GM19099 (cell line): ENCODE measurements around the gene SOBP.

ENCODE experiments used
- POLR2A ChIP-seq: IDR thresholded peaks from 3 replicates; pipeline ENCODE4 v1.6.1; 2011; ENCODE audit warnings: low read depth; ENCODE audit not compliant: insufficient read length; ENCODE audit errors: extremely low read depth

Gene SOBP

DNA sequence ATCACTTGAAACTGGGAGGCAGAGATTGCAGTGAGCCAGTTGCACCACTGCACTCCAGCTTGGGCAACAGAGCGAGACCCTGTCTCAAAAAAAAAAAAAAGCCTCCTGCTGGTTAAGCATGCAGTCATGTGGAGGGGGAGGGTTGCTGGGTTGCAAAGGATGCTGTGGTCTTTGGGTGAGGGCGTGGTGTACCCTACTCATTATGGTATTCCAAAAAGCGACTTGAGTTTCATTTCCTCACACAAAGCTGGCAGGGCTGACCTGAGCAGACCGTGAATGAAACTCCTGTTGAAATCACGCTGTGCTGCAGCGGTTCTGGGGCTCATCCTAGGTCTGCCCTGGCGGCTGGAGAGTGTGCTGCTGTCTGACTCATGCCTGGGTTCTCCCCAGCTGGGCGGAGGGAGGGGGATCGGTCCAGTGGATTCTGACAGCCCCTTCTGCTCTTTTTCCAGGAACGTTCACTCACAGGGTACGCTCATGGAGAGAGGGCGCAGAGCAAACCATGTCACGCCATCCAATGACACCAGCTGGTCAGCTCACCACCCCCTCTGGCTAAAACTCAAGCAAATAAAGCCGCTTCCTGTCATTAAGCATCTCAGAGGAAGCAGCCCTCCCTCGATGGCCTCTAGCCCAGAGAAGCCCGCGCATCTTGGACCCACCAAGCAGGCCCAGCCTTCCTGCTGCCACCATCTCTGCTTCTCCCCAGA is 168.0 kb downstream of the SOBP start:
- peak; percentile 64 for TF ChIP-seq POLR2A

- TF ChIP-seq POLR2A, result no peak
Observed at GRCh38 chr6:107658920-107659865, 169.3 kb downstream of the SOBP start.

- no peak for TF ChIP-seq POLR2A
Observed at GRCh38 chr6:107660839-107661238, 170.9 kb downstream of the SOBP start.

DNA sequence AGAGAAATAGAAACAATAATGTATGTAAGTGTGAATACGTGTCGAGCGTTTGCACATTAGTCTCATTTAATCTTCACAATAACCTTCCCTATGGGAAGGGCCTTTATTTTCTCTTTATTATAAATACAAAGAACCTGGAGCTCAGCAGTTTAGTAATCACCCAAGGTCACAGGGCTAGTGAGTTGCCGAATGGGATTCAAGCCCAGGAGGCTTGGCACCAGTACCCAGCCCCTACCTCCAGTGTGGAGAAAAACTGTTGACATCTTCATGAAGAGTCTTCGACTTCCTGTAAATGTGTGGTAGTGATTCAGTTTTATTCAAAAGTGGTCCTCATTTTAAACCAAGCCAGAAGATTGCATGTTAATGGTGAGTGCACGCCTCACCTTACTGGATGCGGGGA is 171.4 kb downstream of the SOBP start:
- no peak for TF ChIP-seq POLR2A

DNA sequence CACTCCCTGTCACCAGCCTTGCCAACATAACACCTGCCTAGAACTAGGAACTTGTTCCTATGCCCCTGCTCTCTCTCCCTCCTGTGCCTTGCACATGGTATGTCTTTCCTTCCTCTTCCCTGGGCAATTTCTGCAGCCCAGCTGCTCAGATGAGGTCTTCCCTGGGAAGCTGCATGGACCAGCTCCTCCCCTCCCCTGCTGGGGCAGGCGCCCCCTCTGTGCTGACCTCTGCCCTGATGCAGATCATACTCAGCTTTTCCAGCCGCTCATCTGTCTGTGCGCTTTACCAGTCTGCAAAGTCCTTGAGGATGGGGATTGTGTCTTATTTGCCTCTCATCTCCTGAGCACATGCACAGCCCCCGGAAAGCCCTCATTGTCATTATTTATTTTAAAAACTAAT is 172.4 kb downstream of the SOBP start:
- no peak for TF ChIP-seq POLR2A

GRCh38 chr6:107663308-107663707 is 173.4 kb downstream of the SOBP start:
- no peak for TF ChIP-seq POLR2A

DNA sequence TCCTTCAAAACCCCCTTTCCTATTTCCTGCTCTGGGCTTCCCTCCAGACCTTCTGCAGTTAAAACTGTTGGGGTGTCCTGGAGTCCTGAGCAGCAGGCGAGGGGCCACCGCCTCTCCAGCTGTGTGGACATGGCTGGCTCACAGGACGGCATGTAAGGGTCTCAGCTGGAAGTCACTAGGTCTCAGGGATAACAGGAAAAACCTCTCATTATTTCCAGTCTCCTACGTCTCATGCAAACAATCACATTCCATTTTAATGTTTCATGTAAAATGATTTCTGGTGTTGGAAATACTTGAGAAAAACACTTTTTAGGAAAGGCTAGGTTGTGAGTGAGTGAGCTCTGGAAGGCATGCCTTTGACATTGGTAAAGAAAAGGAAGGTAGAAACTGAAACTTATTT is 175.5 kb downstream of the SOBP start:
- TF ChIP-seq POLR2A, result no peak

DNA sequence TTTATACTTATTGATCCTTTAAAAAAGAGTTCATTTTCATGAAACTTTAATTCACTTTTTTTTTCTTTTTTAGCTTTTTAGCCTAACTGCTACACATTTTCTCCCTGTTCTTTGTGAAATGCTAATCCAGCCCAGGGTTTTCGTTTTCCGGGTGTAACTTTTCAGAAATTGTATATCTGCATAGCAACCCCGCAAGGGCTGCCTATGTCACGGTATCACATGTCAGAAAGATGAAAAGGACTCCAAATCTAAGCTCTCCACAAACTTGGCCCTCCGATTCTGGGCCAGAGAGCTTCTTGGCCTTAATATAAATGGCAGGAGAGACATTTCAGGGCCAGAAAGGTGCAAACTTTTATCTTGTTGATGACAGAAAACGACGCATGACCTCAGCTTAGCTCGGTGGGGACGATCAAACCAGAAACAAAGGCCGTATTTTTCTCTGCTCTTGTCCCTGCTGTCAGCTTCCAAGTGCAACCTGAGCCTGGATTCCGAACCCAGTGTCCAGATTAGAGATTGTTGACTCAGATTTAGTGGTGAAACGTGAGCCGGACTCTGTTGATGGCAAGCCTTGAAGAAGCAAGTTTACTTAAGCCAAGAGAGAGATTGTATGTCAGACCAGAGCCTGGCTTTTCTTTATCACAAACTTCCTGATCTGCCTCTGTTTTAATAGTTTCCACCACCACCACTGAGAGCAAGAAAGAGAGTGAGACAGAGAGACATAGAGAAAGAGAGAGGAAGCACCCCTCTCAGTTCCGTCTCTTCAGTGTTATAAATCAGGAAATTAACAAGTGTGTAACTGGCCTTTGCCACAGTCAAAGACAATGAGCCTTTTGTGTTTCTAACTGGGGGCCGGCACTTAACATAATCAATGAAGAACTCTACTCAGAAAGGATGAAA is 176.4 kb downstream of the SOBP start:
- TF ChIP-seq POLR2A, result no peak

DNA sequence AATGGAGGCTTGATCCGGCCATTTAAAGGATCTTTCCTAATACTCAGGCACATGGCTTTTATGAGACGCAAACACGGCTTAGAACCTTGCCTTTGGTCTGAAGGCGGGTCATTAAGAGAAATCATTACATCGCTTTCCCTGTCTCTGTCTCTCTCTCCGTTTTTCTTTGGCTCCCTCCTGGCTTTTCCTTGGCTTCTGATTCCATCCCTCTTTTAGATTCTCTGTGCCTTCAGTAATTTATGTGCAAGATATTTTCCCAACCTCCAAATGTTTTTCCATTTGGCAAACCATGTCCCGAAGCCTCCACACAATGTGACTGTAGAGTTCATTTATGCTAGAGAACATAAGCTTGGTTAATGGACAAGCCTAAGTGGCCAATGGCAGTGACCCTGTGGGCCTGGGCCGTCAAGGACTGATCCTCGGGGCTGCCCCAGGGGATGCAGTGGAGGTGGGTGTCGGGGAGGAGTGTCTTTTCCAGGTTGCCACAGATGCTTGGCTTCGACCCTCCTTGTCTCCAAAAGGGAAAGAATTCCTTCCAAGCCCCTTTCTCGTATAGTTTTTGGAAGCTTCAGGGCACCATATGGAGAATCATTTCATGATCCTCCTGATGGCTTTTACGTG is 177.2 kb downstream of the SOBP start:
- no peak for TF ChIP-seq POLR2A

DNA sequence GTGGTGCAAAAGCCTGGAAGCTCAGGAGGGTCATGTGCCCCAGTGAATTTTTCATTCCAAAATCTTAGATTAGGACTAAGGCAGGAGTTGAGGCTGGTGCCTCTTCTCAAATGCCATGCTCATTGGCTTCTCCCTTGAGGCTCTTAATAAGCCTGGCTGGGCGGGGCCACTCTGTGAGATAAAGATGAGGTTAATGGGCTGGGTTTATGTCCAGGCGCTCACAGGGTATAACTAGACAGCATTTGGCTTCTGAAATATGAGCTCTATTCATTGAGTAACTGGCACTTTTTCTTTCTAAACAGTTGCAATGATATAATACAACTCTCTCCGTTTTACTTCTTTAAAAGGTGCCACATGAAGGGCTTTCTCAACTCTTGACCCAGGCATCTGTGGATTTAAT is 177.9 kb downstream of the SOBP start:
- TF ChIP-seq POLR2A, result no peak

- no peak for TF ChIP-seq POLR2A
Observed at GRCh38 chr6:107668743-107669474, 179.0 kb downstream of the SOBP start.

- no peak for TF ChIP-seq POLR2A
Observed at GRCh38 chr6:107670792-107671199, 180.9 kb downstream of the SOBP start.

DNA sequence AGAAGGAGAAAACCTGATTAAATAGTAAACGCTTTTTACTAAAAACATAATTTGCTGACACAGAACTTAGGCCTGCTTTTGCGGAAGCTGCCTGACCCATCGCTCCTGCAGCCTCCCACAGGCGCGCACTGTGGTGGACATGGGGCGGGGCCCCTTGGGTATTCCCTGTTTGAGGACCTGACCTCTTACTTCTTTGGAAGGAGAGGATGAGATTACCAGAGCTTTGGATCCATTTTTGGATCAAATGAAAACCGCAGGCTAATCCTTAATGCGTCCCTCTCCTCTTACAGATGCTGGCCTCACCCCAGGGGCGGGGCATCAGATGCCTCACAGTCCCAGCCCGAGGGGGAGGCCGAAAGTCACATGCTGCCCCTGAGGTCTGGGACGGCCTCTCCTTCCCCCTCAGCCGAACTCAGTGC is 183.2 kb downstream of the SOBP start:
- no peak for TF ChIP-seq POLR2A
